Activated CD4-positive, alpha-beta memory T cell treated with anti-CD3 and anti-CD28 coated beads, Interleukin-2, amount 10 ng/mL, durations not matched to agents 7 days and 5 days (primary cell): ENCODE results near the gene S100A13. TPM values are rescaled to one million over a fixed set of nuclear protein-coding genes. Genes with fewer than 3 reads are reported as not detected.
"Not testable (repeated sequence)": the region's sequence is repeated elsewhere in the genome, so short reads cannot be mapped to it uniquely, and the experiment has no call there.

ENCODE experiments used
- CTCF ChIA-PET: fragments of 350-600 bp; sonication (Branson Sonifier 250); formaldehyde crosslinking; loops from one replicate; lab custom pipeline; 2021; ENCODE audit warnings: antibody characterized with exemption, inconsistent platforms; lab: Charles Lee
- POLR2A ChIA-PET: fragments of 350-600 bp; sonication (Branson Sonifier 250); formaldehyde crosslinking; loops from one replicate; lab custom pipeline; 2021; ENCODE audit warnings: antibody characterized with exemption; lab: Charles Lee
- DNase-seq: peaks from one replicate; pipeline ENCODE4 v3.0.0-alpha.2; 2020
- H3K27ac Mint-ChIP-seq: one replicate; pipeline ENCODE4 v1.8.0; 2021; ENCODE audit warnings: mild to moderate bottlenecking, mixed read lengths
- H3K27me3 Mint-ChIP-seq: one replicate; pipeline ENCODE4 v1.8.0; 2021; ENCODE audit warnings: mixed read lengths
- H3K36me3 Mint-ChIP-seq: one replicate; pipeline ENCODE4 v1.8.0; 2021; ENCODE audit warnings: low read depth, mixed read lengths
- H3K4me1 Mint-ChIP-seq: one replicate; pipeline ENCODE4 v1.8.0; 2021; ENCODE audit warnings: mixed read lengths
- H3K4me3 Mint-ChIP-seq: one replicate; pipeline ENCODE4 v1.8.0; 2021; ENCODE audit warnings: mild to moderate bottlenecking, mixed read lengths
- H3K9me3 Mint-ChIP-seq: one replicate; pipeline ENCODE4 v1.8.0; 2021; ENCODE audit warnings: mixed read lengths
- total RNA-seq, 2 experiments: library from RNA; stranded (reverse); gene quantifications; one replicate each; pipeline ENCODE4 v1.2.3, GENCODE V29; 2021

The S100A13 gene
- total RNA-seq: 1 to 10 TPM; 6.1 TPM

DNA sequence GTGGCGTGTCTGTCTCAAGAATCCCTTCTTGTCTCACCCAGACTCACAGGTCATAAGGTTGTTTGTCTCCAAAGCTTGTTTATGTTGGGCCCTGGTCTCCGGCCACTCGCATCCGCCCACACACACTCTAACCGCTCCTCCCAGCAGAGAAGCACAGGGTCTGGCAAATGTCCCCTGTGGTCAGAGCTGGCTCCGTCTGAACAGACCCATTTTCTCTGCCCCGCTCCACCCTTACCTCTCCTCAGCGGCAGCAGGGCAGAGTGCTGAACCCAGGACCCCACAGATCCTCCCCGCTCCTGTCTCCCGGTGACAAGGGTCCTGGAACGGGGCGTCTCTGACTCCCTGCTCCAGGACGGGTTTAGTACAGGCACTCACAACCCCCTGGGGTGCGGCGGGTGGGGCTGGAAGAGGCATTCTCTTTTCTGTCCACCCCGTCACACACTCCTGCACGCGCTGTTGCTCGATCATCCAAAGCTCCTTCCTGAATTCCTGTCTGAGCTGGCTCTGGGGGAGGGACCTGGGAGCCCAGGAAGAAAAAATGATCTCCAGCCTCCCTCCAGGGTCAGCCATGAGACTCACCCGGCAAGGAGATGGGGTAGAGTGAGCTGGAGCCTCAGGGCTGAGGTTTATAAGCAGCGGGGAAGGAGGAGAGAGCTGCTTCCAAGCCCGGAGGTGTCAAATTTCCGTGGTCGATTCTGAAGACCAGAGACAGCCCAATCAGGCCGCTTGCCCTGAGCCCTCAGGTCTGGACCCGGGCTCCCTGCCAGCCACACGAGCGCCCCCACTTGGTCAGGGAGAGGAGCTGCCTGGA lies at the start of gene S100A13:
TSS of gene S100A13 (minus strand) at position 602 of the 811 bp plus-strand sequence. CDS start 1,033 bp downstream, outside the sequence.
- no peak for DNase-seq
- no peaks in the 10 kb centered on the region for H3K27me3 Mint-ChIP-seq
- POLR2A ChIA-PET: interaction anchor here (1.3 kb wide), 1 partner anchor 92 kb away, joined by 6 read pairs; the partner anchor contains the start of gene S100A6
- H3K36me3 Mint-ChIP-seq: no peaks in the 10 kb centered on the region
- peaks cover 8% of the 10 kb centered on the region for H3K4me1 Mint-ChIP-seq
- no peaks in the 10 kb centered on the region for H3K9me3 Mint-ChIP-seq
- no peak within 1 kb of the TSS for H3K27ac Mint-ChIP-seq
- CTCF ChIA-PET: interaction anchor here (0.7 to 3.3 kb wide), 11 partner anchors 9 to 117 kb away, joined by 3 to 21 read pairs (median 3); partner anchors contain the start of gene S100A14
- no peak within 1 kb of the TSS for H3K4me3 Mint-ChIP-seq

DNA sequence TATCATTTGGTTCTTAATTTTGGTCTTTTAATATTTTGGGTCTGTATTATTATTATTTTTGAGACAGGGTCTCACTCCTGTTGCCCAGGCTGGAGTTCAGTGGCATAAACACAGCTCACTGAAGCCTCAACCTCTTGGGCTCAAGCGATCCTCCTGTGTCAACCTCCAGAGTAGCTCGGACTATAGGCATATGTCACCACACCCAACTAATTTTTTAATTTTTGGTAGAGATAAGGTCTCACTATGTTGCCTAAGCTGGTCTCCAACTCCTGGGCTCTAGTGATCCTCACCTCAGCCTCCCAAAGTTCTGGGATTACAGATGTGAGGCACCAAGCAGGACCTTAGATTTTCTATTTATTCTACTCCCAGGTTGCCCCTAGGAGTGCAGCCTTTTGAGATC lies 46.2 kb upstream of the S100A13 start:
- ChIA-PET POLR2A (interaction anchor here (0.6 to 3.6 kb wide), 2 partner anchors 40 to 55 kb away, joined by 3 to 13 read pairs; partner anchors contain the start of genes CHTOP and INTS3), CTCF (interaction anchor here (1.6 kb wide), 1 partner anchor 313 kb away, joined by 4 read pairs; the partner anchor contains the start of gene RAB13)
- Mint-ChIP-seq H3K27me3 (peaks cover 19% of the 10 kb centered on the region), H3K4me3 (peak overlapping the region; percentile 2), H3K4me1 (peaks cover 36% of the 10 kb centered on the region), H3K27ac (no peak overlapping the region), H3K36me3 (peaks cover 18% of the 10 kb centered on the region), H3K9me3 (no peaks in the 10 kb centered on the region)
- DNase-seq: no peak

DNA sequence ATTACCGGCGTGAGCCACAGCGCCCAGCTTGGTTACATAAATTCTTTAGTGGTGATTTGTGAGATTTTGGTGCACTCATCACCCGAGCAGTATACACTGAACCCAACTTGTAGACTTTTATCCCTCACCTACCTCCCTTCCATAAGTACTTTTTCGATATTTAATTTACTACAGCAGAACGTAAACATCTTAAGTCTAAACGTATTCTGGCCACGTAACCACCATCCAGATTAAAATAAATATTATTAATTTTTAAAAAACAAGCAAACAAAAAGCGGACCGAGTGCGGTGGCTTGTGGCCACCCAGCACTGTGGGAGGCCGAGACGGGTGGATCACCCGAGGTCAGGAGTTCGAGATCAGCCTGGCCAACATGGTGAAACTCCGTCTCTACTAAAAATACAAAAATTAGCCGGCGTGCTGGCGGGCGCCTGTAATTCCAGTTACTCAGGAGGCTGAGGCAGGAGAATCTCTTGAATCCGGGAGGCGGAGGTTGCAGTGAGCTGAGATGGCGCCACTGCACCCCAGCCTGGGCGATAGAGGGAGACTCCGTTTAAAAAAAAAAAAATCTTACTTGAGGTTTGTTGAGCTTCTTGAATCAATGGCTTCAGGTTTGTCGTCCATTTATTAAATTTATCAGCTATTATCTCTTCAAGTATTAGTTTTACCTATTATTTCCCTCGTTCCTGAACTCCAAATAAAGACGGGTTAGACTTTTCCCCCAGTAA lies 44.5 kb upstream of the S100A13 start:
- ChIA-PET CTCF (interaction anchor here (0.6 to 2.0 kb wide), 17 partner anchors 8 to 320 kb away, joined by 3 to 11 read pairs (median 3); partner anchors contain the start of genes CHTOP and SLC27A3), POLR2A (interaction anchor here (0.8 to 3.6 kb wide), 13 partner anchors 11 to 319 kb away, joined by 3 to 16 read pairs (median 5); partner anchors contain the start of genes CHTOP, CREB3L4, INTS3 and JTB)
- peak; percentile 67 for DNase-seq
- Mint-ChIP-seq H3K36me3 (peaks cover 36% of the 10 kb centered on the region), H3K4me1 (peaks cover 40% of the 10 kb centered on the region)
- not testable (repeated sequence) for H3K4me3 Mint-ChIP-seq, H3K27ac Mint-ChIP-seq, H3K9me3 Mint-ChIP-seq, H3K27me3 Mint-ChIP-seq

DNA sequence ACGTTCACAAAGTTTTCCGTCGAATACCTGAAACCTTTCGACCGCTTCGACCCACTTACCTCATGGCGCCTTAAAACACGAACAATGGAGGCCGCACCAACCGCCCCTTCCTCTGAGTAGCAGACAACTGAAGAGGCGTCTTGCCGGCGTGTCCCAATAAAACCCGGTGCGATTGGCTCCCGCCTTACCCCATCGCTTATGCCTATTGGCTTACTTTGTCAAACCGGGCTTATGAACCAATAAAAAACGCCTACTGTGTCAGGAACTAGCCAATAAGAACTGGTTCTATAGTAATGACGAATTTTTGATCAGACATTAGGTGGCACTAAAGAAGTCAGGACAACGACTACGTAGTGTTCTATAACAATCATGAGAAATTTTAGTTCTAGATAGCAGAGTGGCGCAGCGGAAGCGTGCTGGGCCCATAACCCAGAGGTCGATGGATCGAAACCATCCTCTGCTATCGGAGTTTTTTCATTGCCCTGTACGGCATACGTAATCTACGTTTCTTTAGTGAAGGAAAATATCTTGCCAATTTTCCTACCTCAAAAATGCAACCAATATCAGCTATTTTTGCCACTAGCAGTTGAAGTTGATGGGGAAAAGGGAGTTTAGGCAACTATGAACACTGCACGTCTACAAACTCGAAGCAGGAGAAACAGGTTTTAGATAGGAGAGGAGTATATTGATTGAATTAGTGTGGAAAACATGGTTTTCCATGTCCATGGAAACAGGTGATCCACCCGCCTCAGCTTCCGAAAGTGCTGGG lies 43.7 kb upstream of the S100A13 start, which contains the start of gene ILF2:
TSS of gene ILF2 (minus strand) at position 135 of the 769 bp plus-strand sequence. CDS start at position 64, 71 bp downstream.
- Mint-ChIP-seq H3K9me3 (no peaks in the 10 kb centered on the region), H3K27ac (no peak within 1 kb of the TSS), H3K27me3 (no peaks in the 10 kb centered on the region), H3K4me3 (no peak within 1 kb of the TSS), H3K36me3 (peaks cover 43% of the 10 kb centered on the region), H3K4me1 (peaks cover 40% of the 10 kb centered on the region)
- DNase-seq: peak; percentile 98
- ChIA-PET CTCF (interaction anchor here (0.7 to 2.0 kb wide), 6 partner anchors 9 to 160 kb away, joined by 3 to 11 read pairs (median 6); partner anchors contain the start of genes CHTOP, SLC27A3 and SNAPIN), POLR2A (interaction anchor here (0.8 to 3.6 kb wide), 12 partner anchors 10 to 320 kb away, joined by 3 to 16 read pairs (median 4); partner anchors contain the start of genes CHTOP, CREB3L4, INTS3 and RPS27)

DNA sequence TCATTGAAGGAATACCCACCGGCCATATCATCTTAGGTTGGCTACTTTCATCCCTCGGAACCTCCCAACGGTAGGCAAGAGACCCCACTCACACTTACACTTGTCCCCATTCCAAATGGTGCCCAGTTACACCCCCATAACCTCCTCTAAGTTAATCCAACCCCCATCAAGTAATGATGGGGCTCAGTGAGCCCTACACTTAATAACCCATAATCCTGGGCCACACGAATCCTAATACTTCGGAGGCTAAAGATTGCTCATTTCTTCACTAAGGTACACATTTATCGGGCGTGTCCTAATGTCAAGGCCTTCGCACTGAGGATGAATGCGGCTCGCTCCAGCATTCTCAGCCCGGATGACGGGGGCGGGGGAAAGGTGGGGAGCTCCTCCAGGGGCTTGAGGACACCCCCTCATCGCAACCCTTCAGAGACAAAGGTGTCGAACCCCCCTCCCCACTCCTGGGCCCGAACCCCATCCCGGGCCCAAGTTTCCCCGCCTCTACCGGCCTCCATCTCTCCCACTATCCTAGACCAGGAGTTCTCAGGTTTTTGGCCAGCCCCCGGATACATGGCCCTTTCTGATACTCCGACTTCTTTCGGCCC lies 43.1 kb upstream of the S100A13 start:
- ChIA-PET POLR2A (interaction anchor here (0.6 to 4.7 kb wide), 8 partner anchors 9 to 320 kb away, joined by 3 to 29 read pairs (median 4); partner anchors contain the start of genes CHTOP, CREB3L4, INTS3 and RPS27), CTCF (no interaction called here)
- Mint-ChIP-seq H3K4me1 (peaks cover 40% of the 10 kb centered on the region), H3K4me3 (no peak overlapping the region), H3K27me3 (no peaks in the 10 kb centered on the region), H3K36me3 (peaks cover 50% of the 10 kb centered on the region), H3K9me3 (no peaks in the 10 kb centered on the region), H3K27ac (no peak overlapping the region)
- no peak for DNase-seq

DNA sequence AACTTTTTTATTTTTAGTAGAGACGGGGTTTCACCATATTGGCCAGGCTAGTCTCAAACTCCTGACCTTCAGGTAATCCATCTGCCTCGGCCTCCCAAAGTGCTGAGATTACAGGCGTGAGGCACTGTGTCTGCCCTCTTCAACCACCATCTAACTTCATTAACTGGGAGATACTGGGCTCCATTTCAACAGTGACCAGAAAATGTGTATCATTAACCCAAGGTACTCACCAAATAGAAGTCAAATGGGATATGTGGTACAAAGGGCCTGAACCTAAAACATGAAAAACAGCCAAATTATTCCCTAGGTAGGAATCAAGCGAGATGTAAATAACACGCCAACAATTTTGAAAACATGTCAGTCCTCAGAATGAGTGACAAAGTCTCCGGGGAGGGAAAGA lies 42.3 kb upstream of the S100A13 start:
- H3K4me1 Mint-ChIP-seq: peaks cover 40% of the 10 kb centered on the region
- H3K27me3 Mint-ChIP-seq: no peaks in the 10 kb centered on the region
- no peak overlapping the region for H3K4me3 Mint-ChIP-seq
- H3K9me3 Mint-ChIP-seq: no peaks in the 10 kb centered on the region
- ChIA-PET CTCF (interaction anchor here (1.6 kb wide), 1 partner anchor 159 kb away, joined by 3 read pairs; no protein-coding TSS in a partner anchor), POLR2A (interaction anchor here (0.8 to 4.7 kb wide), 6 partner anchors 11 to 298 kb away, joined by 3 to 29 read pairs (median 6); partner anchors contain the start of genes CHTOP, CREB3L4 and SNAPIN)
- H3K27ac Mint-ChIP-seq: no peak overlapping the region
- no peak for DNase-seq
- H3K36me3 Mint-ChIP-seq: peaks cover 57% of the 10 kb centered on the region

DNA sequence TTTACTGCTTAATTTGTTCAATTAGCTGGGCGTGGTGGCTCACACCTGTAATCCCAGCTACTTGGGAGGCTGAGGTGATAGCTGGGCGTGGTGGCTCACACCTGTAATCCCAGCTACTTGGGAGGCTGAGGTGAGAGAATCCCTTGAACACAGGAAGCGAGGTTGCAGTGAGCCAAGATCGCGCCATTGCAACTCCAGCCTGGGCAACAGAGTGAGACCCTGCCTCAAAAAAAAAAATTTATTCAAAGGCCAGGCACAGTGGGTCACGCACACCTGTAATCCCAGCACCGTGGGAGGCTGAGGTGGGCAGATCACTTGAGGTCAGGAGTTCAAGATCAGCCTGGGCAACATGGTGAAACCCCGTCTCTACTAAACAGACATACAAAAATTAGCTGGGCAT lies 41.4 kb upstream of the S100A13 start:
- H3K36me3 Mint-ChIP-seq: peaks cover 66% of the 10 kb centered on the region
- POLR2A ChIA-PET: interaction anchor here (0.8 to 4.7 kb wide), 4 partner anchors 24 to 298 kb away, joined by 3 to 29 read pairs (median 6); partner anchors contain the start of genes CHTOP and CREB3L4
- peaks cover 40% of the 10 kb centered on the region for H3K4me1 Mint-ChIP-seq
- CTCF ChIA-PET: interaction anchor here (0.6 to 1.6 kb wide), 2 partner anchors 158 to 315 kb away, joined by 3 read pairs; no protein-coding TSS in a partner anchor
- H3K4me3 Mint-ChIP-seq, H3K27me3 Mint-ChIP-seq, H3K9me3 Mint-ChIP-seq, H3K27ac Mint-ChIP-seq, DNase-seq: not testable (repeated sequence)

DNA sequence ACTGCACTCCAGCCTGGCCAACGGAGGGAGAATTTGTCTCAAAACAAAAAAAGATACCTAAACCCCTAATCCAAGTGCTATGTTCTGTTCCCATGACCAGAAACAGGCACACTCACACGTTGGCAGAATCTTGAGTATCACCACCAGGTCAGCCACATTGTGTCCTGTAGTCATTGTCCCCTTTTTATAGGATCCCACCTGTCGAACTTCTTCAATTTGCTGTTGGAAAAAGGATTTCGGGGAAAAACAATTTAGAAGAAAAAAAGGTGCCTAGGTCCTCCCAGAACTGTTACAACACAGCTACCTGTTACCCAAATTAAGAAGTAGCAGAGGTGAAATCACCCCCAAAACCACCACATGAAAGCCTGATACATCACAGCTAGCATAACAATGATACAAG lies 40.1 kb upstream of the S100A13 start:
- Mint-ChIP-seq H3K27me3 (no peaks in the 10 kb centered on the region), H3K36me3 (peaks cover 78% of the 10 kb centered on the region), H3K27ac (no peak overlapping the region), H3K4me1 (peaks cover 38% of the 10 kb centered on the region), H3K4me3 (no peak overlapping the region), H3K9me3 (no peaks in the 10 kb centered on the region)
- POLR2A ChIA-PET: interaction anchor here (0.8 to 4.7 kb wide), 4 partner anchors 8 to 135 kb away, joined by 3 to 29 read pairs (median 6); partner anchors contain the start of genes CHTOP and SNAPIN
- no peak for DNase-seq
- CTCF ChIA-PET: no interaction called here

DNA sequence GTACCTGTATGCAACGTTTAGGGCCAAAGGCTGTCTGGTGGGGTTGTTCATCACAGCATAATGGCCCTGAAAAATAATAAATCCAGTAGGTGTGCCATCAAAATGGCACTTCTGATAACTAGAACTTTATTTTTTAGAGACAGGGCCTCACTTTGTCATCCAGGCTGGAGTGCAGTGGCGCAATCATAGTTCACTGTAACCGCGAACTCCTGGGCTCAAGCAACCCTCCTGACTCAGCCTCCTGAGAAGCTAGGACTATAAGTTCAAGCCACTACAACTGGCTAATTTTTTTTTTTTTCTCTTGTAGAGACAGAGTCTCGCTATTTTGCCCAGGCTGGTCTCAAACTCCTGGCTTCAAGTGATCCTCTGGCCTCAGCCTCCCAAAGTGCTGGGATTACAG lies 35.9 kb upstream of the S100A13 start:
- H3K9me3 Mint-ChIP-seq: no peaks in the 10 kb centered on the region
- H3K27ac Mint-ChIP-seq: no peak overlapping the region
- peaks cover 79% of the 10 kb centered on the region for H3K36me3 Mint-ChIP-seq
- H3K27me3 Mint-ChIP-seq: no peaks in the 10 kb centered on the region
- ChIA-PET CTCF (no interaction called here), POLR2A (interaction anchor here (1.1 to 2.5 kb wide), 2 partner anchors 29 to 30 kb away, joined by 3 to 9 read pairs; partner anchors contain the start of gene CHTOP)
- no peak for DNase-seq
- H3K4me1 Mint-ChIP-seq: peaks cover 31% of the 10 kb centered on the region
- H3K4me3 Mint-ChIP-seq: no peak overlapping the region

DNA sequence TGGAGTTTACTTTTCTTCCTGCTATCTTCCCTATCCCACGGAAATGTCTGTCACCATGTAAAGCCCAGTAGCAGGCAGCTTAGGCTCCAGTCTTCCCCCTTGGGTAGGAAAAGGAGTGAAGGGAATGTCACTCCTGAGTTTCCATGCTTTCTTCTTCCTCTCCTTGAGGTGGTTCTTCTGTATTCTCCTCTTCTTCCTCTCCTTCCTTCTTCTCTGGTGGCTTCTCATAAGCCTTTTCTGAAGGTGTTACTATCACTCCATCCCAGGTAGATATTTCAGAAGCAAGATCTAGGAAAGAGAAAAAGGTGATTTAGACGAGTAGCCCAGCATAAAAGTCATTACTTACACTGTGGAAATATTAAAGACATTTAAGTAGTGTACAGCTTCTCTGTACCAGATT lies 35.0 kb upstream of the S100A13 start:
- DNase-seq: no peak
- peaks cover 70% of the 10 kb centered on the region for H3K36me3 Mint-ChIP-seq
- H3K4me3 Mint-ChIP-seq: no peak overlapping the region
- peaks cover 24% of the 10 kb centered on the region for H3K4me1 Mint-ChIP-seq
- CTCF ChIA-PET: no interaction called here
- no peaks in the 10 kb centered on the region for H3K9me3 Mint-ChIP-seq
- POLR2A ChIA-PET: interaction anchor here (1.1 to 2.3 kb wide), 2 partner anchors 13 to 29 kb away, joined by 3 to 7 read pairs; partner anchors contain the start of gene CHTOP
- no peak overlapping the region for H3K27ac Mint-ChIP-seq
- H3K27me3 Mint-ChIP-seq: no peaks in the 10 kb centered on the region

DNA sequence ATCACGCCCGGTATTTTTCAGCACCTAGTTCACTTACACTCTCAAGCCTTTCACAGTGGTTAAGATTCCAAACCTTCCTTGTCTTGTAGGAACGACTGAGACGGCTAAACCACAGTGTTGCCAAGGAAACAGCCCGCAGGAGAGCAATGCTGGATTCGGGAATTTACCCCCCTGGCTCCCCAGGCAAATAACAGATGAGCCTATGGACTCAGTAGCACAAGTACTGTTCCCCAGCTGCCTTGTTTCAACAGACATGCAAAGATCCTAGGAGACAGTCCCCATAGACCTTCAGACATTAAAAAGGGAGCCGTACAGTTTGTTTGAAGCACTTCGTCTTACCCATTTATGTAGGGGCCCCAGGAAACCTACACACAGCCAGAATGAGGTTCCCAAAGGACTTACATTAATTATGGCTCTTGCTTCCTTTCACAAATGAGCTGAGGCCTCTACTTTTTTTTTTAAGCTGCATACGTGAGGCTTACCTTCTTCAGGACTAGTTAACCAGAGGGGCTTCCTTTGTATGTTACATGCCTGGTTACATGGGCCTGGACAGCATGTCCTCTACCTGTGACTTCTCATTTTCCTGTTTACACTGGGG lies 33.9 kb upstream of the S100A13 start:
- POLR2A ChIA-PET: interaction anchor here (1.2 to 4.1 kb wide), 4 partner anchors 10 to 27 kb away, joined by 3 to 32 read pairs (median 6); partner anchors contain the start of genes CHTOP and ILF2
- Mint-ChIP-seq H3K4me1 (peaks cover 23% of the 10 kb centered on the region), H3K27ac (no peak overlapping the region), H3K27me3 (no peaks in the 10 kb centered on the region), H3K9me3 (no peaks in the 10 kb centered on the region), H3K36me3 (peaks cover 59% of the 10 kb centered on the region), H3K4me3 (no peak overlapping the region)
- no peak for DNase-seq
- CTCF ChIA-PET: no interaction called here
